Measurements from ENCODE around the gene FLT3LG. TPM values are rescaled to one million over a fixed set of nuclear protein-coding genes. Genes with fewer than 3 reads are reported as not detected.
A peak's percentile ranks its signal among the peaks of the same experiment; 100 is the strongest.

Gene FLT3LG
- total RNA-seq, 1 donor from 2014 or later = 1.9 TPM

- H3K4me1 Mint-ChIP-seq (ENCODE audit: low read depth) = peaks cover 22% of the 10 kb centered on the region
- TF ChIP-seq CTCF (IDR thresholded peaks at IDR 0.05) = no peak
- DNase-seq (ENCODE audit: low spot score) = no peak
- no peak overlapping the region for H3K27ac Mint-ChIP-seq (ENCODE audit: unreplicated experiment)
- peak overlapping the region; percentile 75 for H3K4me3 Mint-ChIP-seq (ENCODE audit: unreplicated experiment)
- peaks cover 3% of the 10 kb centered on the region for H3K36me3 Mint-ChIP-seq (ENCODE audit: low read depth)
- H3K27me3 Mint-ChIP-seq (ENCODE audit: low read depth) = no peaks in the 10 kb centered on the region
- H3K9me3 Mint-ChIP-seq (ENCODE audit: low read depth) = no peaks in the 10 kb centered on the region
These were observed 40.1 kb downstream of the FLT3LG start for GRCh38 chr19:49514151-49514550.

GRCh38 chr19:49515767-49516166 lies 41.8 kb downstream of the FLT3LG start:
- H3K27ac Mint-ChIP-seq (ENCODE audit: unreplicated experiment) = no peak overlapping the region
- no peaks in the 10 kb centered on the region for H3K27me3 Mint-ChIP-seq (ENCODE audit: low read depth)
- no peak overlapping the region for H3K4me3 Mint-ChIP-seq (ENCODE audit: unreplicated experiment)
- no peak for TF ChIP-seq CTCF (IDR thresholded peaks at IDR 0.05)
- peaks cover 22% of the 10 kb centered on the region for H3K4me1 Mint-ChIP-seq (ENCODE audit: low read depth)
- H3K9me3 Mint-ChIP-seq (ENCODE audit: low read depth) = no peaks in the 10 kb centered on the region
- no peak for DNase-seq (ENCODE audit: low spot score)
- peaks cover 6% of the 10 kb centered on the region for H3K36me3 Mint-ChIP-seq (ENCODE audit: low read depth)

GRCh38 chr19:49518033-49518432 lies 44.0 kb downstream of the FLT3LG start:
- no peak for TF ChIP-seq CTCF (IDR thresholded peaks at IDR 0.05)
- Mint-ChIP-seq H3K27ac (ENCODE audit: unreplicated experiment) (no peak overlapping the region), H3K36me3 (ENCODE audit: low read depth) (peaks cover 8% of the 10 kb centered on the region), H3K27me3 (ENCODE audit: low read depth) (no peaks in the 10 kb centered on the region), H3K4me3 (ENCODE audit: unreplicated experiment) (no peak overlapping the region), H3K4me1 (ENCODE audit: low read depth) (peaks cover 8% of the 10 kb centered on the region), H3K9me3 (ENCODE audit: low read depth) (no peaks in the 10 kb centered on the region)
- no peak for DNase-seq (ENCODE audit: low spot score)

GRCh38 chr19:49520705-49521319 lies 46.8 kb downstream of the FLT3LG start:
- H3K36me3 Mint-ChIP-seq (ENCODE audit: low read depth) = peaks cover 15% of the 10 kb centered on the region

GRCh38 chr19:49524812-49525455 lies 50.9 kb downstream of the FLT3LG start:
- Mint-ChIP-seq H3K9me3 (ENCODE audit: low read depth) (peaks cover 2% of the 10 kb centered on the region), H3K36me3 (ENCODE audit: low read depth) (peaks cover 25% of the 10 kb centered on the region), H3K27me3 (ENCODE audit: low read depth) (no peaks in the 10 kb centered on the region), H3K4me3 (ENCODE audit: unreplicated experiment) (no peak overlapping the region), H3K4me1 (ENCODE audit: low read depth) (peaks cover 24% of the 10 kb centered on the region), H3K27ac (ENCODE audit: unreplicated experiment) (peak overlapping the region; percentile 18)
- no peak for DNase-seq (ENCODE audit: low spot score)
- TF ChIP-seq CTCF (IDR thresholded peaks at IDR 0.05) = no peak

More at GRCh38 chr19:49520705-49521319, 46.8 kb downstream of the FLT3LG start:
- peaks cover under 1% of the 10 kb centered on the region for H3K4me1 Mint-ChIP-seq (ENCODE audit: low read depth)
- no peak overlapping the region for H3K4me3 Mint-ChIP-seq (ENCODE audit: unreplicated experiment)
- H3K27me3 Mint-ChIP-seq (ENCODE audit: low read depth) = no peaks in the 10 kb centered on the region
- no peak for DNase-seq (ENCODE audit: low spot score)
- no peak for TF ChIP-seq CTCF (IDR thresholded peaks at IDR 0.05)
- no peaks in the 10 kb centered on the region for H3K9me3 Mint-ChIP-seq (ENCODE audit: low read depth)
- no peak overlapping the region for H3K27ac Mint-ChIP-seq (ENCODE audit: unreplicated experiment)
